Measurements from ENCODE around the gene SLC12A9.
A peak's percentile ranks its signal among the peaks of the same experiment; 100 is the strongest.

- TF ChIP-seq CTCF (IDR thresholded peaks at IDR 0.05; ENCODE audit: control extremely low read depth in 1 of 3, insufficient read depth in 1 of 3, low read depth in 1 of 3, low read length in 3 of 3) (peak in 2 of 3 experiments; percentile 87 to 95; a peak in 3 of 4 replicates), POLR2A (IDR thresholded peaks at IDR 0.05; ENCODE audit: control extremely low read depth in 1 of 2, low read depth in 2 of 2, low read length in 2 of 2) (no peak), TCF12 (IDR thresholded peaks at IDR 0.05; ENCODE audit: low read depth, low read length) (no peak), MAX (IDR thresholded peaks at IDR 0.05) (peak; percentile 52), BCL11A (IDR thresholded peaks at IDR 0.05; ENCODE audit: low read depth in 2 of 2, low read length in 2 of 2) (no peak), POLR2AphosphoS5 (IDR thresholded peaks at IDR 0.05; ENCODE audit: low read depth, low read length) (no peak), RAD21 (IDR thresholded peaks at IDR 0.05 in 1 of 2, conservative IDR thresholded peaks at IDR 0.05 in 1 of 2; ENCODE audit: low read depth in 2 of 2, low read length in 2 of 2) (peak; percentile 95 to 98), RFX5 (IDR thresholded peaks at IDR 0.05; ENCODE audit: borderline replicate concordance, low read depth, low read length) (no peak), TAF1 (IDR thresholded peaks at IDR 0.05; ENCODE audit: low read depth, low read length) (no peak), EP300 (IDR thresholded peaks at IDR 0.05; ENCODE audit: borderline replicate concordance in 1 of 2, low read depth in 2 of 2, low read length in 2 of 2) (peak in 1 of 2 experiments; percentile 59; a peak in 1 of 3 replicates)
- TF ChIP-seq, protein P1, sequence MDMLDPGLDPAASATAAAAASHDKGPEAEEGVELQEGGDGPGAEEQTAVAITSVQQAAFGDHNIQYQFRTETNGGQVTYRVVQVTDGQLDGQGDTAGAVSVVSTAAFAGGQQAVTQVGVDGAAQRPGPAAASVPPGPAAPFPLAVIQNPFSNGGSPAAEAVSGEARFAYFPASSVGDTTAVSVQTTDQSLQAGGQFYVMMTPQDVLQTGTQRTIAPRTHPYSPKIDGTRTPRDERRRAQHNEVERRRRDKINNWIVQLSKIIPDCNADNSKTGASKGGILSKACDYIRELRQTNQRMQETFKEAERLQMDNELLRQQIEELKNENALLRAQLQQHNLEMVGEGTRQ (IDR thresholded peaks at IDR 0.05; ENCODE audit: low read length) = no peak
These were observed 42.6 kb downstream of the SLC12A9 start for GRCh38 chr7:100894860-100895700.
